ENCODE data around the gene RASL12.

RASL12 gene

DNA sequence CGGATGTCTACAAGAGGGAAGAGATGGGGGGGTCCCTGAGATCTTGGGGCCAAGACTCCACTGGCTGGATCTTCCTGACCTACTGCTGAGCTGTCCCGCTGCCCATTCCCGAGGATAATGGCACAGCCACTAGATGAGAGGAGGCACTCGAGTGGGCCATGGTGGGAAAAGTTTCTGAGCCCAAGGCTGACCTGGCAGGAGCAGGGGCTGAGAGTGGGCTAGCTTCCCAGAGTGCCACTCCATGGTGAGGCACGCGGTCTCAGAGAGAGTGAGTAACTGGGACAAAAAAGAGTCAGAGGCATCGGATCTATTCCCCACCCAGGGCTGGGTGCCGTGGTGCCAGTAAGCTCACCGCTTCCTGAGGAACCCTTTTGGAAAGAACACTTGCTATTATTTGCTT, 11.7 kb downstream of the RASL12 start:
- no peak overlapping the region for H3K9ac ChIP-seq (ENCODE audit: low read length)
- peaks cover 7% of the 10 kb centered on the region for H3K9me3 ChIP-seq (ENCODE audit: control insufficient read depth, low read length)
- peaks cover 29% of the 10 kb centered on the region for H3K4me1 ChIP-seq (ENCODE audit: control insufficient read depth, insufficient read depth, low read depth, low read length)
- no peak overlapping the region for H3K4ac ChIP-seq (ENCODE audit: low read depth in 1 of 2, low read length in 2 of 2)
- H3K79me1 ChIP-seq (replicated peaks; ENCODE audit: low read length, poor library complexity, severe bottlenecking) = no peaks in the 10 kb centered on the region
- peaks cover 43 to 56% of the 10 kb centered on the region in 2 experiments for H3K27me3 ChIP-seq (ENCODE audit: control insufficient read depth in 1 of 2, insufficient read depth in 1 of 2, low read length in 2 of 2)
- H2BK12ac ChIP-seq (ENCODE audit: low read length in 2 of 2) = no peak overlapping the region
- no peak overlapping the region for H2BK15ac ChIP-seq (ENCODE audit: low read depth, poor library complexity, severe bottlenecking)
- WGBS = 88% methylated on average over 9 of the region's 9 CpGs
- H3K14ac ChIP-seq (ENCODE audit: low read length in 2 of 2) = no peak overlapping the region
- H3K4me3 ChIP-seq (ENCODE audit: insufficient read depth in 1 of 2, low read depth in 1 of 2, low read length in 2 of 2) = no peak overlapping the region
- no peak overlapping the region for H2AK5ac ChIP-seq (ENCODE audit: low read length, severe bottlenecking)
- no peak overlapping the region for H3K4me2 ChIP-seq (ENCODE audit: low read length, poor library complexity, severe bottlenecking)
- no peaks in the 10 kb centered on the region for H3K36me3 ChIP-seq (ENCODE audit: control insufficient read depth in 1 of 2, insufficient read depth in 2 of 2, low read depth in 1 of 2, low read length in 2 of 2)
- no peak overlapping the region for H2BK120ac ChIP-seq (ENCODE audit: low read depth, low read length)
- H2AFZ ChIP-seq (ENCODE audit: low read depth, low read length) = no peak overlapping the region
- H2BK5ac ChIP-seq (ENCODE audit: low read depth, low read length, poor library complexity, severe bottlenecking) = no peak overlapping the region
- H4K91ac ChIP-seq (ENCODE audit: low read length) = no peak overlapping the region
- no peak overlapping the region for H3K27ac ChIP-seq (ENCODE audit: low read length, poor library complexity, severe bottlenecking)
- H3K18ac ChIP-seq (ENCODE audit: low read depth in 1 of 2, low read length in 2 of 2) = no peak overlapping the region
- no peak overlapping the region for H3K23ac ChIP-seq (ENCODE audit: low read length in 2 of 2)
- no peak overlapping the region for H4K8ac ChIP-seq (ENCODE audit: low read length)
- DNase-seq = no peak

DNA sequence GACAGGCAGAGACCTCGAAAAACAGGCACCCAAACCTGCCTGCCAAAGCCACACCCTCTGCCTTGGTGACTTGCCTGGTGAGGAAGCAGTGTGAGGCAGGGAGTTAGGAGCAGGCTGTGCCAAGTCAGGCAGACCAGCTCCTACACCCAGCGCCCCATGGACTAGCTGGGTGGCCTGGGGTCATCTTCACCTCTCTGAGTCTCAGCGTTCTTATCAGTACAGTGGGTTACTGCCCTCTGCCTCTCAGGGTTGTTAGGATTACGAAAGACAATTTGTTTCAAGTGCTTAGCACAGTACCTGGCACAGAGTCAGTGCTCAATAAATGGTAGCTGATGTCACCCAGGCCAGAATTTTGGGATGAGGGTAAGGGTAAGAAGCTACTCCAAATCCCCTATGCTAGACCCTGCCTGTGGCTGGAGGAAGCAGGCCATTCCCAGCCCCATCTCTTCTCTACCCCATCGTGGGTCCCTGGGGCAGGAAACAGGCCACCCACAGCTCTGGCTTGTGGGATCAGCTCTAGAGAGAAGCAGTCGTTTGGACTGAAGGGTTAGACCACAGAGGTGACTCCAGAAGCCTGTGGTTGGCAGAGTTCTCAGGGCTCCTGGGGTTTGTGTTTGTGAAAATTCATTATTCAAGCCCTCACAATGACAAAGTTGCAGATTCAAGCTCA, 12.5 kb downstream of the RASL12 start:
- Histone ChIP-seq H3K27me3 (ENCODE audit: control insufficient read depth in 1 of 2, insufficient read depth in 1 of 2, low read length in 2 of 2) (peaks cover 37 to 49% of the 10 kb centered on the region in 2 experiments), H3K23ac (ENCODE audit: low read length in 2 of 2) (no peak overlapping the region), H4K91ac (ENCODE audit: low read length) (no peak overlapping the region), H3K4me3 (ENCODE audit: insufficient read depth in 1 of 2, low read depth in 1 of 2, low read length in 2 of 2) (no peak overlapping the region), H2AFZ (ENCODE audit: low read depth, low read length) (no peak overlapping the region), H3K4me2 (ENCODE audit: low read length, poor library complexity, severe bottlenecking) (no peak overlapping the region), H3K36me3 (ENCODE audit: control insufficient read depth in 1 of 2, insufficient read depth in 2 of 2, low read depth in 1 of 2, low read length in 2 of 2) (no peaks in the 10 kb centered on the region), H3K9ac (ENCODE audit: low read length) (no peak overlapping the region), H2BK5ac (ENCODE audit: low read depth, low read length, poor library complexity, severe bottlenecking) (no peak overlapping the region), H2AK5ac (ENCODE audit: low read length, severe bottlenecking) (no peak overlapping the region), H3K4me1 (ENCODE audit: control insufficient read depth, insufficient read depth, low read depth, low read length) (peaks cover 29% of the 10 kb centered on the region), H3K79me1 (replicated peaks; ENCODE audit: low read length, poor library complexity, severe bottlenecking) (no peaks in the 10 kb centered on the region), H3K18ac (ENCODE audit: low read depth in 1 of 2, low read length in 2 of 2) (no peak overlapping the region), H2BK15ac (ENCODE audit: low read depth, poor library complexity, severe bottlenecking) (no peak overlapping the region), H3K27ac (ENCODE audit: low read length, poor library complexity, severe bottlenecking) (no peak overlapping the region), H4K8ac (ENCODE audit: low read length) (no peak overlapping the region), H3K14ac (ENCODE audit: low read length in 2 of 2) (peak overlapping the region in 1 of 2 experiments; percentile 18), H2BK120ac (ENCODE audit: low read depth, low read length) (no peak overlapping the region), H2BK12ac (ENCODE audit: low read length in 2 of 2) (peak overlapping the region in 1 of 2 experiments; percentile 37), H3K9me3 (ENCODE audit: control insufficient read depth, low read length) (peaks cover 4% of the 10 kb centered on the region), H3K4ac (ENCODE audit: low read depth in 1 of 2, low read length in 2 of 2) (no peak overlapping the region)
- WGBS = 63% methylated on average over 6 of the region's 6 CpGs
- DNase-seq = peak; percentile 40

DNA sequence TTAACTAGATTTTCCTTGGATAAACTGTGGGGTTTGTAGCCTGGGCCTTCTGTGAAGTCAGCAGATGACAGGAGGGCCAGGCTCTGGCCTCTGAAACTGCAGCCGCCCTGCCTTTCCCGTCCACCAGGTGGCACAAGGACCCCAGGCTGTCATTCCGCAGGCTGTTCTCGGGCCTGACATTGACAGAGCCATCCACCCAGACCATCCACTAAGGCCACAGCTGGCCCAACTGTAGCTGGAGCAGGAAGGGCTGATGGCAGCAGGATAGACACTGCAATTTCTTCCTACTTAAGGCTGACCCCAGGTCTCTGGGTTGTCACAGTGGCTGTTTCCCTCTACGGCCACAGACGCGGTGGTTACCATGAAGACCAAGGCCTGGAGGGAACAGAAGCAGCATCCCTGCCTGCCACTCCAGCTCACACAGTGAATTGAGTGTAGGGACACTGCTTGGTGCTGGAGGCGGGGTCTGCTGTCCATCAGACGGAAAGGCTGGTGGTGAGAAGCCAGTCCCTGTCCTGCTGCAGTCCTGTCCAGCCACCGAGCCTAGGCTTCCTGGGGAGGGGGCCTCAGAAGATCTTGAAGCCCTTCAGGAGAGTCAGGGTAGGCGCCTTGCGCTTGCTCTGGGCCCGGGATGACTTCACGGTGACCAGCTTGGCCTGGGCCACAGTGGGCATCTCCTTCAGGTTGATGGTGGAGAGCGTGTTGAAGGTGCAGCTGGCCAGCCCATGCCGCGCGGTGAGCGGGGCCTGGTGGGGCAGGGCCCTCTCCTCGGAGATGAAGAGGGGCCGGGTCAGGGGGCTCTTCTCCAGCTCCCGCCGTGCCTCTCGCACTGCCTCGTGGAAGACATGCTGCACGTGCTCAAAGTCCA, 13.2 kb downstream of the RASL12 start:
- Histone ChIP-seq H3K4ac (ENCODE audit: low read depth in 1 of 2, low read length in 2 of 2) (no peak overlapping the region), H2BK12ac (ENCODE audit: low read length in 2 of 2) (peak overlapping the region in 1 of 2 experiments; percentile 48), H3K9me3 (ENCODE audit: control insufficient read depth, low read length) (no peaks in the 10 kb centered on the region), H2BK120ac (ENCODE audit: low read depth, low read length) (no peak overlapping the region), H2AK5ac (ENCODE audit: low read length, severe bottlenecking) (no peak overlapping the region), H3K79me1 (replicated peaks; ENCODE audit: low read length, poor library complexity, severe bottlenecking) (no peaks in the 10 kb centered on the region), H4K8ac (ENCODE audit: low read length) (no peak overlapping the region), H3K4me1 (ENCODE audit: control insufficient read depth, insufficient read depth, low read depth, low read length) (peaks cover 33% of the 10 kb centered on the region), H3K23ac (ENCODE audit: low read length in 2 of 2) (no peak overlapping the region), H3K36me3 (ENCODE audit: control insufficient read depth in 1 of 2, insufficient read depth in 2 of 2, low read depth in 1 of 2, low read length in 2 of 2) (no peaks in the 10 kb centered on the region), H3K27me3 (ENCODE audit: control insufficient read depth in 1 of 2, insufficient read depth in 1 of 2, low read length in 2 of 2) (peaks cover 30 to 41% of the 10 kb centered on the region in 2 experiments), H3K4me2 (ENCODE audit: low read length, poor library complexity, severe bottlenecking) (no peak overlapping the region), H2BK15ac (ENCODE audit: low read depth, poor library complexity, severe bottlenecking) (peak overlapping the region; percentile 23), H4K91ac (ENCODE audit: low read length) (no peak overlapping the region), H3K27ac (ENCODE audit: low read length, poor library complexity, severe bottlenecking) (no peak overlapping the region), H3K18ac (ENCODE audit: low read depth in 1 of 2, low read length in 2 of 2) (peak overlapping the region in 1 of 2 experiments; percentile 7), H3K9ac (ENCODE audit: low read length) (no peak overlapping the region), H3K14ac (ENCODE audit: low read length in 2 of 2) (peak overlapping the region in 1 of 2 experiments; percentile 18), H2AFZ (ENCODE audit: low read depth, low read length) (no peak overlapping the region), H2BK5ac (ENCODE audit: low read depth, low read length, poor library complexity, severe bottlenecking) (no peak overlapping the region), H3K4me3 (ENCODE audit: insufficient read depth in 1 of 2, low read depth in 1 of 2, low read length in 2 of 2) (no peak overlapping the region)
- WGBS = 73% methylated on average over 22 of the region's 26 CpGs
- DNase-seq = peak; percentile 73

DNA sequence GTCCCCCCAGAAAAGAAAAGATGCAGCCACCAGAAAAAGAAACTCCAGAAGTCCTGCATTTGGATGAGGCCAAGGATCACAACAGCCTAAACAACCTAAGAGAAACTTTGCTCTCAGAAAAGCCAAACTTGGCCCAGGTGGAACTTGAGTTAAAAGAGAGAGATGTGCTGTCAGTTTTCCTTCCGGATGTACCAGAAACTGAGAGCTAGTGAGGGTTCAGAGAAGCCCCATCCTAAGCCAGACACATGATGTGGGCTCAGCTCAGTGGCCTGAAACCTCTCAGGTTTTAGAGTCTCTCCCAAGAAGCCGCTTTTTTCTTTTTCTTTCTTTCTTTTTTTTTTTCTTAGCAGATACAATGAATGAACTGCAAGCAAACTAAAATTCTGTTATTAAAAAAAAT, 14.8 kb downstream of the RASL12 start:
- H3K27me3 ChIP-seq (ENCODE audit: control insufficient read depth in 1 of 2, insufficient read depth in 1 of 2, low read length in 2 of 2) = peaks cover 15 to 25% of the 10 kb centered on the region in 2 experiments
- no peak overlapping the region for H3K14ac ChIP-seq (ENCODE audit: low read length in 2 of 2)
- H3K4me1 ChIP-seq (ENCODE audit: control insufficient read depth, insufficient read depth, low read depth, low read length) = peaks cover 34% of the 10 kb centered on the region
- H2BK5ac ChIP-seq (ENCODE audit: low read depth, low read length, poor library complexity, severe bottlenecking) = no peak overlapping the region
- no peak overlapping the region for H3K27ac ChIP-seq (ENCODE audit: low read length, poor library complexity, severe bottlenecking)
- H3K9me3 ChIP-seq (ENCODE audit: control insufficient read depth, low read length) = no peaks in the 10 kb centered on the region
- H3K18ac ChIP-seq (ENCODE audit: low read depth in 1 of 2, low read length in 2 of 2) = no peak overlapping the region
- no peak overlapping the region for H2BK12ac ChIP-seq (ENCODE audit: low read length in 2 of 2)
- no peaks in the 10 kb centered on the region for H3K36me3 ChIP-seq (ENCODE audit: control insufficient read depth in 1 of 2, insufficient read depth in 2 of 2, low read depth in 1 of 2, low read length in 2 of 2)
- no peak overlapping the region for H2AFZ ChIP-seq (ENCODE audit: low read depth, low read length)
- H2AK5ac ChIP-seq (ENCODE audit: low read length, severe bottlenecking) = no peak overlapping the region
- H4K8ac ChIP-seq (ENCODE audit: low read length) = no peak overlapping the region
- no peak overlapping the region for H3K9ac ChIP-seq (ENCODE audit: low read length)
- no peaks in the 10 kb centered on the region for H3K79me1 ChIP-seq (replicated peaks; ENCODE audit: low read length, poor library complexity, severe bottlenecking)
- no peak overlapping the region for H3K4me3 ChIP-seq (ENCODE audit: insufficient read depth in 1 of 2, low read depth in 1 of 2, low read length in 2 of 2)
- no peak overlapping the region for H3K4me2 ChIP-seq (ENCODE audit: low read length, poor library complexity, severe bottlenecking)
- H4K91ac ChIP-seq (ENCODE audit: low read length) = no peak overlapping the region
- no peak overlapping the region for H3K4ac ChIP-seq (ENCODE audit: low read depth in 1 of 2, low read length in 2 of 2)
- H2BK15ac ChIP-seq (ENCODE audit: low read depth, poor library complexity, severe bottlenecking) = peak overlapping the region; percentile 9
- 93% methylated on average over 1 of the region's 2 CpGs for WGBS
- DNase-seq = no peak
- H3K23ac ChIP-seq (ENCODE audit: low read length in 2 of 2) = no peak overlapping the region
- no peak overlapping the region for H2BK120ac ChIP-seq (ENCODE audit: low read depth, low read length)
